SK-N-SH (cell line): ENCODE results near the gene ARHGEF37.

ENCODE experiments used
- CTCF ChIP-seq: fragments of 200-600 bp; sonication (generic); IDR thresholded peaks from 2 replicates; pipeline ENCODE4 v1.6.1; 2017; ENCODE audit warnings: antibody characterized with exemption, mild to moderate bottlenecking, moderate library complexity
- GABPA ChIP-seq: IDR thresholded peaks from 2 replicates; pipeline ENCODE4 v1.4.0; 2012; ENCODE audit warnings: low read depth, mild to moderate bottlenecking
- POLR2AphosphoS5 ChIP-seq: IDR thresholded peaks from 2 replicates; pipeline ENCODE4 v1.6.1; 2012; ENCODE audit warnings: low read depth, low read length
- REST ChIP-seq: IDR thresholded peaks from 2 replicates; pipeline ENCODE4 v1.6.1; 2012; ENCODE audit warnings: mild to moderate bottlenecking, low read depth, low read length, moderate library complexity
- SMC3 ChIP-seq: IDR thresholded peaks from 2 replicates; pipeline ENCODE4 v1.6.1; 2012; ENCODE audit warnings: low read depth, low read length, improper control_type of control experiment
- ZBTB33 ChIP-seq: IDR thresholded peaks from 2 replicates; pipeline ENCODE4 v1.4.0; 2012; ENCODE audit warnings: low read depth, borderline replicate concordance

- TF ChIP-seq CTCF (no peak), REST (no peak), SMC3 (no peak), POLR2AphosphoS5 (no peak), GABPA (no peak), ZBTB33 (no peak)
These were observed 28.4 kb downstream of the ARHGEF37 start for GRCh38 chr5:149609640-149610219.
